ENCODE data around the gene ZNF430.
"Not testable (repeated sequence)": the region's sequence is repeated elsewhere in the genome, so short reads cannot be mapped to it uniquely, and the experiment has no call there.

ZNF430 gene

DNA sequence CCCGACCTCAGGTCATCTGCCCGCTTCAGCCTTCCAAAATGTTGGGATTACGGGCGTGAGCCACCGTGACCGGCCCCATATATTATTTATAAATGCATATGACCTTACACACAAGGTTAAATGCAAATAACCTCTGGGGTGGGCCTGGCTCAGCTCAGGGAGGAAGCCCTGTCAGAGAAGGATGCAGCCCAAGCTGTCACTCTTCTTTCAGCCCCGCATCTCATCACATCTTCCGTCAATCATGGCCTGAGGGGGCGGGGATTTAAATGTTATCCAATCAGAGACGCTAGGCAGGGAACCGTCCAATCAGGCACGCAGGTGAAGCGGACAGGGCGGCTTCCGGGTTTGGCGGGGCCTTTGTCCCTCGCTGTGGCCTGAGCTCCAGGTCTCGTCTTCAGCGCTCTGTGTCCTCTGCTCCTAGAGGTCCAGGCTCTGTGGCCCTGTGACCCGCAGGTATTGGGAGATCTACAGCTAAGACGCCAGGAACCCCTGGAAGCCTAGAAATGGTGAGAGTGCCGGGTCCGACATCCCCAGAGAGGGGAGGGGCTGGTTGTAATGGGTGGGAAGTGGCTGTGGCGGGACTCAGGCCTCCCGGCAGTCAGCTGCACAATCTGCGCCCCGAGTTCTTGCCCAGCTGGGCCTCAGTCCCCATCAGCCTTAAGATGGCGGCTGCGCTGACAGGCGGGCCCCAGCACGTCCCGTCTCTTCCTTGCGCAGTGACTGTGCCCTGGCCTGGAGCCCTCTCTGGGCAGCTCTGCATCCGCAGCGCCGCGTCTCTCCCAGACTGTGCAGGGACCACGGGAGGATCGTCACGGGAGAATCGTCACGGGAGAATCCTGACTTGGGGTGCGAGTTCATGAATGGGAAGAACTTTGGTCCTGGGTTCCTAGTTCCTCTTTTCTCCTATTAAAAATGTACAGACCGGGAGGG is at the start of gene ZNF430:
TSS of gene ZNF430 (plus strand) at position 360 of the 930 bp plus-strand sequence. CDS start at position 504, 144 bp downstream.
- DNase-seq = peak; percentile 79

DNA sequence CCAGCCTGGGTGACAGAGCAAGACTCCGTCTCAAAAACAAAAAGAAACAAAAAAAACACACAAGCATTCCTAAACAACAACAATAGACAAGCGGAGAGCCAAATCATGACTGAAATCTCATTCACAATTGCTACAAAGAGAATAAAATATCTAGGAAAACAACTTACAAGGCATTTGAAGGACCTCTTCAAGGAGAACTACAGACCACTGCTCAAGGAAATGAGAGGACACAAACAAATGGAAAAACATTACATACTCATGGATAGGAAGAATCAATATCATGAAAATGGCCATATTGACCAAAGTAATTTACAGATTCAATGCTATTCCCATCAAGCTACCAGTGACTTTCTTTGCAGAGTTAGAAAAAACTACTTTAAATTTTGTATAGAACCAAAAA is 27.7 kb upstream of the ZNF430 start:
- DNase-seq = not testable (repeated sequence)

GRCh38 chr19:20999731-21000352 is 20.6 kb upstream of the ZNF430 start:
- DNase-seq = peak; percentile 39

DNA sequence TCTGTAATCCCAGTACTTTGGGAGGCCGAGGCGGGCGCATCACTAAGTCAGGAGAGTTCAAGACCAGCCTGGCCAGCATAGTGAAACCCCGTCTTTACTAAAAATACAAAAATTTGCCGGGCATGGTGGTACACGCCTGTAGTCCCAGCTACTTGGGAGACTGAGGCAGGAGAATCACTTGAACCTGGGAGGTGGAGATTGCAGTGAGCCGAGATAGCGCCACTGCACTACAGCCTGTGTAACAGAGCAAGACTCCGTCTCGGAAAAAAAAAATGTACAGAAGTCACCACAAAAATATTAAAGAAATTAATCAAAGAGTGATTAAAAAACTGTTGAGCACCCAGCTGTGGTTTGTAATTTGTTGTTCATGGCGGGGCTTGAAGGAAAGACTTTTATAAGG is 781 bp downstream of the ZNF430 start:
- not testable (repeated sequence) for DNase-seq

DNA sequence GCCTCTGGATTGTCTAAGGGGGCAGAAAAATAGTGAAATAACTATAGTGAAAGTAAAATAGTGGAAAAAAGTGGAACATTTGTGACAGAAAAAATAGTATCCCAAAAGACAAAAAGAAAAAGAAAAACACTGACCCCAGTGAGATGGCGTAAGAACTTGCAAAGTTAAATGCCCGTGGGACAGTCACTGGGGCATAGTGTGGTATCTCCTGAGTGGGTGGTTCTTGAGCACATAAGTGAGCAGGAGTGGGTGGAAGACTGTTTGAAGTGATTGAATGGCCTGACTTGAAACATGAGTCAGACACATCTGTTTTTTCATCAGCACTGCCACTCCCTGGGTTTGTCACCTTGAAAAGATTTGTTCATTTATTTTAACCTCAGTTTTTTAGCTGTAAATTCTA is 2.5 kb downstream of the ZNF430 start:
- no peak for DNase-seq

DNA sequence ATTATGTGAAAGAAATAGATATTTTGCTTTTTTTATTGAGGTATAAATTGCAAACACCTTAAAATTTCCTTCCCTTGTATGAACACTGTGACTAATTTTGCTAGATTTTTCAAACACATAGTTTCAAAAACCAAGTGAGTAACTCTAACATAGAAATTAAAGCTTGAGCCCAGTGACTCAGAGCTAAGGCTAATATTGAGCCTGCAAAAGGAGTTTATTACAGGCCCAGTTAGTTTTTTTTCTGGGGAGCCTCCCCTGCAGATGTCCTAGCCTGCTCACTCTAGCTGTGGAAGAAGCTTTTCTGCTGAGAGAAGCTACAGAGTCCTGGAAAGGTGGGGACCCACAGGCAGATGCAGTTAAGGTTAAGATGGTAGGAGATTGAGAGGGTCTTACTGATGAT is 3.4 kb downstream of the ZNF430 start:
- DNase-seq = no peak

DNA sequence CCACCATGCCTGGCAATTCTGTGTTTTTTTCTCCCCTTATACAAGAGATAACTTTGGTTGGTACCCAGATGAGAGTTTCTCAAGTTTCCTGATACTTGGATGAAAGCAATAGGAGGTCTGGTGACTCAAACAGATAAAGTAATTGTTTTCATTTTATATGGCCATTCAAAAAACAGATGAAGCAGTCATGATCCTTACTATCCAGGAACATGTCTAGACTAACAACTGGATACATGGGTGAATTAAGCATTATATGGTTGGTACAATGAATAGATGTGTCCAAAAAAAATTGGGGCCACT is 8.5 kb downstream of the ZNF430 start:
- no peak for DNase-seq

DNA sequence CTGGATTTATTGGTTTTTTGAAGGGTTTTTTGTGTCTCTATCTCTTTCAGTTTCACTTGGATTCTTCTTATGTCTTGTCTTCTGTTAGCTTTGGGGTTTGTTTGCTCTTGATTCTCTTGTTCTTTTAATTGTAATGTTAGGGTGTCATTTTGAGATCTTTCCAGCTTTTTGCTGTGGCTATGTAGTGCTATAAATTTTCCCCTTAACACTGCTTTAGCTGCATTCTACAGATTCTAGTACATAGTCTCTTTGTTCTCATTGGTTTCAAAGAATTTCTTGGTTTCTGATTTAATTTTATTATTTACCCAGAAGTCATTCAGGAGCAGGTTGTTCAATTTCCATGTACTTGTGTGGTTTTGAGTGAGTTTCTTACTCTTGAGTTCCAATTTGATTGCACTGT is 24.6 kb downstream of the ZNF430 start:
- no peak for DNase-seq

- no peak for DNase-seq
Measured at GRCh38 chr19:21046489-21046888, 26.0 kb downstream of the ZNF430 start.

- DNase-seq = no peak
Measured at GRCh38 chr19:21047716-21048115, 27.3 kb downstream of the ZNF430 start.

DNA sequence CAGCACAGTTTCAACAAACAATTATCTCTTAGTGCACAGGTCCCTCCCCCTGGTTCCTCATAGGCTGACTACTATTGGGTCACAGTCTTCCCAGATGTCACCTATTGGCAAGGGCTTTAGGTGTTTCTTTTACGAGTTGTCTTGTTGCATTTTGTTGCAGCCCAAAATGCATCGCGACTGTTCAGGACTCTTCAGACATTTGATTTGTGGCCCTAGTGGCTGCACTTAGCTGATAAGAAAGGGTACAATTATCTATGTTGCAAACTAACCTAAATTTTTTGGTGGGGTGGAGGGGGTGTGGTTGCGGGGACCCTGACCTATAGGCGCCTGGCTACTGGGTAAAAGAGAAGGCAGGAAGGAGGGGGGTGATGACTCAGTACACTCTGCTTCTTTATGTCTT is 32.4 kb downstream of the ZNF430 start:
- DNase-seq = no peak

DNA sequence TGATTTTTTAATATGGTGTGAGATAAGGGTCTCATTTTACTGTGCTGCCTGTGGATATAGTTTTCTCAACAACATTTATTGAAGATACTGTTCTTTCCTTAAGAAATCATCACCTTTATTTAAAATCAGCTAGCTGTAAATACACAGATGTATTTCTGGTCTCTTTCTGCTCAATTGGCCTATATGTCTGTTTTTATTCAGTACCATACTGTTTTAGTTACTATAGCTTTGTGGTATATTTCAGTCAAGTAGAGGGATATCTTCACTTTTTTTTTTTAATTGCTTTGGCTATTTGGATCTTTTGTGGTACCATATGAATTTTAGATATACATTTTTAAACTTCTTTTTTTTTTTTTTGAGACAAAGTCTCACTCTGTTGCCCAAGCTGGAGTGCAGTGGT is 44.9 kb downstream of the ZNF430 start:
- no peak for DNase-seq

GRCh38 chr19:21082011-21082975 is 61.8 kb downstream of the ZNF430 start, which contains the start of gene ZNF714:
ZNF714 (plus strand) TSS chr19:21082203; CDS start chr19:21098269, 16,066 bp downstream.
- DNase-seq = peak; percentile 77

GRCh38 chr19:21084343-21084742 is 63.9 kb downstream of the ZNF430 start:
- DNase-seq = no peak

- DNase-seq = no peak
Measured at GRCh38 chr19:21087871-21088270, 67.4 kb downstream of the ZNF430 start.

DNA sequence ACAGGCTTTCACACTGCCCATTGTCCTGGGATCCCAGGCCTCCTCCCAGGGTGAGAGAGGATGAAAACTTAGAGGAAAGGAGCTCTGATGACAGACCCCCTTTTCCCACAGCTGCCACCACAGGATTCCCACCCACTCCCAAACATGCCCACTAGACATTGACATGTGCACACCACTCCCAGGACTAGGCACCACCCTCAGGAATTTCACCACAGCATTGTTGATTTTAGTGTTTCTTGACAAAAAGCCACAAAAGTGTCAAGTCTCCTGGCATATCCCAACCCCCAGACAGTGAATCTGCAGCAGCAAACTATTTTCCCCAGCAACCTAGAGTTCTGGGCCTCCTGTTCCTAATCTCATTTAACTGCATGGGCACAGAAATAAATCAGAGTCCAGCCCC is 71.7 kb downstream of the ZNF430 start:
- DNase-seq = no peak

DNA sequence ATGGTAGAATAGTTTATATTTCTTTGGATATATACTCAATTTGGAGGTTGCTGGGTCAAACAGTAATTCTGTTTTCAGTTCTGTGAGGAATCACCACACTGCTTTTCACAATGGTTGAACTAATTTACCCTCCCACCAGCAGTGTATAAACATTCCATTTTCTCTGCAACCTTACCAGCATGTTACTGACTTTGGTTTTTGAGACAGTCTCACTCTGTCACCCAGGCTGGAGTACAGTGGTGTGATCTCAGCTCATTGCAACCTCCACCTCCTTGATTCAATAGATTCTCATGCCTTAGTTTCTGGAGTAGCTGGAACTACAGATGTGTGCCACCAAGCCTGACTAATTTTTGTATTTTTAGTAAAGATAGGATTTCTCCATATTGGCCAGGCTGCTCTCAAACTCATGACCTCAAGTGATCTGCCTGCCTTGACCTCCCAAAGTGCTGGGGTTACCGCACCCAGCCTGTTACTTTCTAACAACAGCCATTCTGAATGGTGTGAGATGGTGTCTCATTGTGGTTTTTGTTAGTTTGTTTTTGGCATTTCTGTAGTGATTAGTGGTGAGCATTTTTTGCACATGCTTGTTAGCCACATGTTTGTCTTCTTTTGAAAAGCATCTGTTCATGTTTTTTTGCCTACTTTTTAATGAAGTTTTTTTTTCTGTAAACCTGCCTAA is 74.0 kb downstream of the ZNF430 start:
- no peak for DNase-seq

DNA sequence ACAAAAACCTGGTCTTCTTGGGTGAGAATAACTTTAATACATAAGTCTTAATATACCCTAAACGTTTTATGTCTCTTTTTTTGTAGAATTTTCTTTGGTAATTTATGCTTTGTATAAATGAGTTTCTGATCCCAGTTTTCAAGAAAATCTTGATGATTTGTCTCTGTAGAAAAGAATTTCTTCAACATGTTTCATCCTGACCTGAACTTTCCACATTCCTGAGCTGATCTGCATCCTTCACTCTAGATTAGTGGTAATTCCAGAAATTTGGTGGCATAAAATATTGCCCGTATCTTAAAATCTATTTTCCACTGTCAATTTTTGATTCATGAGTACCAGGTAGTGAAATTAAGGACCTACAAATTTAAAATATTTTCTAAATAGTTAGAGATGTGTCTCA is 77.8 kb downstream of the ZNF430 start:
- no peak for DNase-seq

DNA sequence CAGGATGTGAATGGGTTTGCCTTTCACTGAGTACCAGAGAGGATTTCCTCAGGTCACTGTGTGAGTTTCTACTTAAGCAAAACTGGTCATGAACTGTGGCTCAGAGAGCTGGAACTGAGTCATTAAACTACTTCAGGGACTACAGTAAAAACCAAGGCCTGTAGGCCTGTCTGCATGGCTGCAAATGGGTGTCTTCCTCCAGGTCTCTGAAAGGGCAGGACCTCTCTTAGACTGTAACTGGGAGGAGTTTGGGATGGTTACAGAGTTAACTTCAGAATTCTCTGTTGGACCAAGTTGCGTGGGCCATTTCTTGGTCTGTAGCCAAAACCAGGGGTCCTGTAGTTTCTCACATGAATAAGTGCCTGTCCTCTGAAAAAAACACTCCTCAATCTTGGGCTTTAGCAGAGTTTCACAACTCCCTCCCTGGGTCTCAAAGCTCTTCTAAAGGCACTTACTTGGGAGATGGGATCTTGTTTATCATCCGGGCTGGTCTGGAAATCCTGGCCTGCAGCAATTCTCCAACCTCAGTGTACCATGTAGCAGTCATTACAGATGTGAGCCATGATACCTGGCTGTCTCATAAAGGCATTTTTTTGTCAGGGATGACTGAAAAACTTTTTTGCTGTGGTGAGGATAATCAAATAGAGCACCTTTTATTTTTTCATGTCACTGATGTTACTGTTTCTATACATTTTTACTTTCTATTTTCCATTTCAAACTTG is 81.2 kb downstream of the ZNF430 start:
- no peak for DNase-seq

- no peak for DNase-seq
Measured at GRCh38 chr19:21109116-21109515, 88.7 kb downstream of the ZNF430 start.

Measured in T1000 (cell line).